Measurements from ENCODE around the gene NCKAP5.
A peak's percentile ranks its signal among the peaks of the same experiment; 100 is the strongest.

Gene NCKAP5

GRCh38 chr2:133039531-133039930 lies 528.7 kb downstream of the NCKAP5 start:
- no peak for DNase-seq

- DNase-seq: no peak
Observed at GRCh38 chr2:133026536-133027177, 541.6 kb downstream of the NCKAP5 start.

GRCh38 chr2:133025004-133025403 lies 543.3 kb downstream of the NCKAP5 start:
- DNase-seq: no peak

- DNase-seq: peak in 1 of 51 donors; percentile 1
Observed at GRCh38 chr2:133012847-133013734, 555.2 kb downstream of the NCKAP5 start.

- DNase-seq: no peak
Observed at GRCh38 chr2:133004623-133005022, 563.6 kb downstream of the NCKAP5 start.

- no peak for DNase-seq
Observed at GRCh38 chr2:132999421-132999820, 568.8 kb downstream of the NCKAP5 start.

- DNase-seq: no peak
Observed at GRCh38 chr2:132998221-132998620, 570.0 kb downstream of the NCKAP5 start.

- no peak for DNase-seq
Observed at GRCh38 chr2:132991471-132992045, 576.7 kb downstream of the NCKAP5 start.

- DNase-seq: no peak
Observed at GRCh38 chr2:132984731-132985130, 583.5 kb downstream of the NCKAP5 start.

GRCh38 chr2:132980304-132980703 lies 588.0 kb downstream of the NCKAP5 start:
- no peak for DNase-seq

GRCh38 chr2:132979339-132980093 lies 588.7 kb downstream of the NCKAP5 start:
- DNase-seq: peak in 2 of 51 donors; percentile 5 to 13

GRCh38 chr2:132978840-132979239 lies 589.4 kb downstream of the NCKAP5 start:
- peak in 9 of 51 donors; percentile 2 to 25 (median 4) for DNase-seq

- DNase-seq: peak in 1 of 51 donors; percentile 40
Observed at GRCh38 chr2:132977812-132978529, 590.3 kb downstream of the NCKAP5 start.

- no peak for DNase-seq
Observed at GRCh38 chr2:132975193-132976105, 592.8 kb downstream of the NCKAP5 start.

GRCh38 chr2:132974467-132975095 lies 593.7 kb downstream of the NCKAP5 start:
- DNase-seq: no peak

- no peak for DNase-seq
Observed at GRCh38 chr2:132971310-132972061, 596.8 kb downstream of the NCKAP5 start.

GRCh38 chr2:132969371-132969985 lies 598.8 kb downstream of the NCKAP5 start:
- DNase-seq: no peak

- no peak for DNase-seq
Observed at GRCh38 chr2:132965460-132965859, 602.8 kb downstream of the NCKAP5 start.

Data from hypothalamus (tissue), 51 donors.